HG02852 (cell line): Measurements from ENCODE around the gene SYNPO2L.
"Not testable (repeated sequence)": the region's sequence is repeated elsewhere in the genome, so short reads cannot be mapped to it uniquely, and the experiment has no call there.

Experiments used
- ATAC-seq: cut with Tn5 transposase; IDR thresholded peaks from one replicate; pipeline ENCODE4 v1.9.1; 2021; ENCODE audit warnings: mild to moderate bottlenecking, moderate library complexity; ENCODE audit not compliant: unreplicated experiment

The SYNPO2L gene

GRCh38 chr10:73620974-73621373, 34.9 kb downstream of the SYNPO2L start:
- not testable (repeated sequence) for ATAC-seq

DNA sequence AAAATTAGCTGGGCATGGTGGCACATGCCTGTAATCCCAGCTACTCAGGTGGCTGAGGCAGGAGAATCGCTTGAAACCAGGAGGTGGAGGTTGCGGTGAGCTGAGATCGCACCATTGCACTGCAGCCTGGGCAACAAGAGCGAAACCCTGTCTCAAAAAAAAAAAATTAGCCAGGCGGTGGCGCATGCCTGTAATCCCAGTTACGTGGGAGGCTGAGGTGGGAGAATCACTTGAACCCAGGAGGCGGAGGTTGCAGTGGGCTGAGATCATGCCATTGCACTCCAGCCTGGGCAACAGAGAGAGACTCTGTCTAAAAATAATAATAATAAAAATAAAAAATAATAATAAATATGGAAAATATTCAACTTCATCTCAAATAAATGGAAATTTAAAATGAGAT, 38.7 kb downstream of the SYNPO2L start:
- ATAC-seq: not testable (repeated sequence)

GRCh38 chr10:73614720-73615119, 41.1 kb downstream of the SYNPO2L start:
- ATAC-seq: no peak

GRCh38 chr10:73609116-73609515, 46.7 kb downstream of the SYNPO2L start:
- no peak for ATAC-seq

DNA sequence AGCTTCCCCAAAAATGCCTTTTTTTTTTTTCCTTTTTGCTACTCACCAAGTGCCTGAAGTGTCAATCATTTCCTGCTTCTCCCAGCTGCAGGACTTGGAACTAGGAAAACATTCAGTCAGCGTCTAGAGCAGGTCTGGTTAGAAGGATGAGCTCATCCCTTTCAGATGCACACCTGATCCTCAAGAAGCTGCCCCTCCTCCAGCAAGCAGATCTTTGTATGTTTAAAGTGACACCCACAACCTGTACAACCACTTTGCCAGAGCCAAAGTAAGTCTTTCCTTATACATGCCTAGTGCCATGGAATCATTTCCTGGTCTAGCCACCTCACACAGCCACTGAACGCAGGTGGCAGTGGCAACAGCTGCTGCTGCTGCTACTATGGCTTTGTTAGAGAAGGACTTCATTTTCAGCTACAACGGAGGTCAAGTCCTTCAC, 54.3 kb downstream of the SYNPO2L start:
- no peak for ATAC-seq

DNA sequence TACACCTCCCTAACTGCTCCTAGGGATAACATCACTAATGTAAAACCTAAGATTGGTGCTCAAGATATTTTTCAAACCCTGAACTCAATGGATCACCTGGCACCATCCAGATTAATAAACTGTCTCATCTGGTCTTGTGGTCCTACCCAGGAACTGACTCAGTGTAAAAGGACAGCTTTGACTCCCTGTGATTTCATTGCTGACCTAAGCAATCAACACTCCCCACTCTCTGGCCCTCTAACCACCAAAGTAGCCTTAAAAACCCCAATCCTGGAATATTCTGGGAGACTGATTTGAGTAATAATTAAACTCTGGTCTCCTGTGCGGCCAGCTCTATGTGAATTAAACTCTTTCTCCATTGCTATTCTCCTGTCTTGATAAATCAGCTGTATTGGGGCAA, 58.5 kb downstream of the SYNPO2L start:
- no peak for ATAC-seq
